ENCODE results near the gene WWP2. TPM values are rescaled to one million over a fixed set of nuclear protein-coding genes. Genes with fewer than 3 reads are reported as not detected.

WWP2 gene
- total and polyA plus RNA-seq, 4 donors = 26.1 to 86.6 (median 43.4) TPM

DNA sequence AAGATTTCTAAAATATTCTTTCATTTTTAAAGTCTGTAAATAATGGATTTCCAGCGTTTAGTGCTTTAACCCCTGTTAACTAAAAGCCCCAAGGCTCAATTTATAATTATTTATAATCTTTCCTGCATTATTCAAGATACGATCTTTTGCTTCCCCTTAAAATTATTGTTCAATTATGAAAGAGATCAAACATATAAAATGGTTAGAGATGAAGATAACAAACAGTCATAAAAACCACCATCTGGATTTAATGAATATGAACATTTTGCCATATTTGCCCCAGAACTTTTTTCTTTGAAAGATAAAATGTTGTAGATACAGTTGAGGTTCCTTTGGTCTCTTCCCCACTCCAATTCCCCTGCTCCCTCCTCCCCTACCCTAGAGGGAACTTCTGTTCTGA lies 17.6 kb downstream of the WWP2 start:
- Histone ChIP-seq H3K27ac (ENCODE audit: low read depth in 1 of 2, low read length in 1 of 2) (no peak overlapping the region), H3K9ac (ENCODE audit: insufficient read depth in 1 of 2, low read length in 2 of 2) (no peak overlapping the region), H3K4me3 (no peak overlapping the region), H3K9me3 (ENCODE audit: control insufficient read depth in 4 of 4, insufficient read depth in 3 of 4, low read length in 3 of 4) (peaks cover 0 to 6% (median 0%) of the 10 kb centered on the region in 4 donors), H3K27me3 (ENCODE audit: control insufficient read depth in 3 of 3, insufficient read depth in 3 of 3, low read length in 2 of 3) (no peaks in the 10 kb centered on the region), H3K36me3 (ENCODE audit: control insufficient read depth in 4 of 4, insufficient read depth in 4 of 4, low read length in 4 of 4) (peaks cover 0 to 6% (median 5%) of the 10 kb centered on the region in 4 donors), H3K4me1 (ENCODE audit: control insufficient read depth in 5 of 5, insufficient read depth in 5 of 5, low read length in 5 of 5) (peaks cover 0 to 1% (median 0%) of the 10 kb centered on the region in 5 donors)
- DNase-seq = no peak
- ATAC-seq (ENCODE audit: insufficient read depth, low FRiP score) = no peak
- WGBS, 2 donors = 96% methylated on average over 2 of the region's 2 CpGs
- TF ChIP-seq, protein P1, sequence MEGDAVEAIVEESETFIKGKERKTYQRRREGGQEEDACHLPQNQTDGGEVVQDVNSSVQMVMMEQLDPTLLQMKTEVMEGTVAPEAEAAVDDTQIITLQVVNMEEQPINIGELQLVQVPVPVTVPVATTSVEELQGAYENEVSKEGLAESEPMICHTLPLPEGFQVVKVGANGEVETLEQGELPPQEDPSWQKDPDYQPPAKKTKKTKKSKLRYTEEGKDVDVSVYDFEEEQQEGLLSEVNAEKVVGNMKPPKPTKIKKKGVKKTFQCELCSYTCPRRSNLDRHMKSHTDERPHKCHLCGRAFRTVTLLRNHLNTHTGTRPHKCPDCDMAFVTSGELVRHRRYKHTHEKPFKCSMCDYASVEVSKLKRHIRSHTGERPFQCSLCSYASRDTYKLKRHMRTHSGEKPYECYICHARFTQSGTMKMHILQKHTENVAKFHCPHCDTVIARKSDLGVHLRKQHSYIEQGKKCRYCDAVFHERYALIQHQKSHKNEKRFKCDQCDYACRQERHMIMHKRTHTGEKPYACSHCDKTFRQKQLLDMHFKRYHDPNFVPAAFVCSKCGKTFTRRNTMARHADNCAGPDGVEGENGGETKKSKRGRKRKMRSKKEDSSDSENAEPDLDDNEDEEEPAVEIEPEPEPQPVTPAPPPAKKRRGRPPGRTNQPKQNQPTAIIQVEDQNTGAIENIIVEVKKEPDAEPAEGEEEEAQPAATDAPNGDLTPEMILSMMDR (IDR thresholded peaks at IDR 0.05; ENCODE audit: control extremely low read depth, extremely low read depth) = no peak

DNA sequence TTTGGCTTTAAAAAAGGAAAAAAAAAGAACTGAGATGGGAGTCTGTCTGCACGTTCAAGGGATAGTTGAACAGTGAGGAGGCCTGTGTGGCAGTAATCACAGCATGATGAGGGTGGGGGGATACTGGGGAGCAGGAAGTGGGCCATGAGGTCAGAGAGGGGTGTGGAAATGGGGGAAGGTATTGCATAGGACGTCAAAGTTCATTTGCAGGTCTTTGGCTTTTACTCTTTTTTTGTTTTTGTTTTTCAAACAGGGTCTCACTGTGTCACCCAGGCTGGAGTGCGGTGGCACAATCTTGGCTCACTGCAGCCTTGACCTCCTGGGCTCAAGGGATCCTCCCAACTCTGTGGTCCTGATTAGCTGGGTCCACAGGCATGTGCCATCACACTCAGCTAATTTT lies 19.0 kb downstream of the WWP2 start:
- peaks cover 0 to 1% (median 0%) of the 10 kb centered on the region in 5 donors for H3K4me1 ChIP-seq (ENCODE audit: control insufficient read depth in 5 of 5, insufficient read depth in 5 of 5, low read length in 5 of 5)
- no peak overlapping the region for H3K27ac ChIP-seq (ENCODE audit: low read depth in 1 of 2, low read length in 1 of 2)
- H3K9me3 ChIP-seq (ENCODE audit: control insufficient read depth in 4 of 4, insufficient read depth in 3 of 4, low read length in 3 of 4) = peaks cover 0 to under 1% (median 0%) of the 10 kb centered on the region in 4 donors
- 73 to 75% methylated on average over 3 of the region's 3 CpGs for WGBS, 2 donors
- DNase-seq (no peak), ATAC-seq (ENCODE audit: insufficient read depth, low FRiP score) (no peak)
- peaks cover 0 to 6% (median 5%) of the 10 kb centered on the region in 4 donors for H3K36me3 ChIP-seq (ENCODE audit: control insufficient read depth in 4 of 4, insufficient read depth in 4 of 4, low read length in 4 of 4)
- TF ChIP-seq, protein P1 (IDR thresholded peaks at IDR 0.05; ENCODE audit: control extremely low read depth, extremely low read depth) = no peak
- H3K27me3 ChIP-seq (ENCODE audit: control insufficient read depth in 3 of 3, insufficient read depth in 3 of 3, low read length in 2 of 3) = no peaks in the 10 kb centered on the region
- H3K9ac ChIP-seq (ENCODE audit: insufficient read depth in 1 of 2, low read length in 2 of 2) = no peak overlapping the region
- H3K4me3 ChIP-seq = no peak overlapping the region

DNA sequence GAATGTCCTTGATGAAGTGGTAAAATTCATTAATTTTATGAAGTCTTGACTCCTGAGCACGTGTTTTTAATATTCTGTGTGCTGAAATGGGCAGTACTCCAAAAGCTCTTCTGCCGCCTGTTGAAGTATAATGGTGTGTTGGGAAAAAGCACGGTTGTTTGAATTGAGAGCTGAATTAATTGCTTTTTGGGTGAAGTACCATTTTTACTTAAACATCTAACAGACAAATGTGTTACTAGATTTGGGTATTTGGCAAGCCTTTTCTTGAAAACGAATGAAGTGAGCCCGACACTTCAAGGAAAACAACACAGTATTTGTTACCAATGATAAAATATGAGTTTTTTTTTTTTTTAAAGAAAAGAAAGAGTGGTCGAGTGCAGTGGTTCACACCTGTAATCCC lies 22.5 kb downstream of the WWP2 start:
- WGBS, 2 donors = 71 to 84% methylated on average over 6 of the region's 6 CpGs

More for the DNA sequence above, 22.5 kb downstream of the WWP2 start:
- Histone ChIP-seq H3K4me3 (no peak overlapping the region), H3K9ac (ENCODE audit: insufficient read depth in 1 of 2, low read length in 2 of 2) (no peak overlapping the region), H3K27me3 (ENCODE audit: control insufficient read depth in 3 of 3, insufficient read depth in 3 of 3, low read length in 2 of 3) (no peaks in the 10 kb centered on the region), H3K27ac (ENCODE audit: low read depth in 1 of 2, low read length in 1 of 2) (no peak overlapping the region), H3K9me3 (ENCODE audit: control insufficient read depth in 4 of 4, insufficient read depth in 3 of 4, low read length in 3 of 4) (no peaks in the 10 kb centered on the region), H3K36me3 (ENCODE audit: control insufficient read depth in 4 of 4, insufficient read depth in 4 of 4, low read length in 4 of 4) (peaks cover 7 to 17% (median 10%) of the 10 kb centered on the region in 4 donors), H3K4me1 (ENCODE audit: control insufficient read depth in 5 of 5, insufficient read depth in 5 of 5, low read length in 5 of 5) (peaks cover 0 to 1% (median 0%) of the 10 kb centered on the region in 5 donors)
- no peak for ATAC-seq (ENCODE audit: insufficient read depth, low FRiP score)
- peak in 1 of 3 donors; percentile 9 for DNase-seq
- TF ChIP-seq, protein P1 (IDR thresholded peaks at IDR 0.05; ENCODE audit: control extremely low read depth, extremely low read depth) = no peak
